SK-N-SH (cell line): ENCODE data around the gene BCL11B. TPM values are rescaled to one million over a fixed set of nuclear protein-coding genes. Genes with fewer than 3 reads are reported as not detected.

ENCODE experiments used
- CTCF ChIA-PET: fragments of 300-600, 350-600 bp; formaldehyde crosslinking; extraction: SDS; loops from one replicate; lab custom pipeline; 2021; lab: Yijun Ruan, JAX
- POLR2A ChIA-PET: fragments of 350-600 bp; sonication (Branson Sonifier 250); formaldehyde crosslinking; extraction: SDS; loops from one replicate; lab custom pipeline; 2020; ENCODE audit warnings: antibody characterized with exemption, inconsistent platforms; lab: Yijun Ruan, JAX
- DNase-seq: peaks from one replicate; pipeline ENCODE4 v3.0.0; 2012
- H2AFZ ChIP-seq: fragments of 200-600 bp; sonication (generic); 2 replicates; pipeline ENCODE4 v1.8.1; 2016; ENCODE audit warnings: antibody characterized with exemption, mild to moderate bottlenecking, low read depth
- H3F3A ChIP-seq: fragments of 200-600 bp; sonication (generic); replicated peaks from 2 replicates; pipeline ENCODE3; 2016; ENCODE audit warnings: antibody characterized with exemption, mild to moderate bottlenecking; ENCODE audit not compliant: insufficient read depth
- H3K27ac ChIP-seq, 2 experiments: fragments of 200-500 bp in 1 of 2; fragments of 200-600 bp in 1 of 2; sonication (Bioruptor generic) in 1 of 2; sonication (generic), shearing (Covaris generic) in 1 of 2; 2 replicates each; pipeline versions ENCODE4 v1.5.1 to v1.6.1; 2014 to 2016; ENCODE audit warnings: low read depth in 2 of 2, inconsistent platforms in 1 of 2, low read length in 1 of 2, mild to moderate bottlenecking in 1 of 2, mixed read lengths in 1 of 2
- H3K27me3 ChIP-seq: fragments of 200-600 bp; sonication (generic), shearing (Covaris generic); 2 replicates; pipeline ENCODE4 v1.6.1; 2016; ENCODE audit warnings: mixed run types; ENCODE audit not compliant: insufficient read depth
- H3K36me3 ChIP-seq, 2 experiments: fragments of 200-500 bp in 1 of 2; fragments of 200-600 bp in 1 of 2; sonication (Bioruptor generic) in 1 of 2; sonication (generic) in 1 of 2; replicated peaks in 1 of 2; 2 replicates each; pipeline versions ENCODE3 to v1.5.1; 2014 to 2016; ENCODE audit warnings: low read length in 1 of 2, mild to moderate bottlenecking in 1 of 2; ENCODE audit not compliant: insufficient read depth in 2 of 2, control insufficient read depth in 1 of 2
- H3K4me1 ChIP-seq, 2 experiments: fragments of 200-500 bp in 1 of 2; fragments of 200-600 bp in 1 of 2; sonication (Bioruptor generic) in 1 of 2; sonication (generic), shearing (Covaris generic) in 1 of 2; 2 replicates each; pipeline versions ENCODE4 v1.5.1 to v1.6.1; 2014 to 2016; ENCODE audit warnings: low read depth in 1 of 2, low read length in 1 of 2, mixed run types in 1 of 2; ENCODE audit not compliant: insufficient read depth in 2 of 2, control insufficient read depth in 1 of 2
- H3K4me2 ChIP-seq: fragments of 200-600 bp; sonication (generic), shearing (Covaris generic); 2 replicates; pipeline ENCODE4 v1.6.1; 2017; ENCODE audit warnings: mixed run types
- H3K4me3 ChIP-seq, 2 experiments: fragments of 200-500 bp in 1 of 2; fragments of 200-600 bp in 1 of 2; sonication (Bioruptor generic) in 1 of 2; sonication (generic), shearing (Covaris generic) in 1 of 2; 2 replicates each; pipeline versions ENCODE4 v1.5.1 to v1.8.1; 2014 to 2016; ENCODE audit warnings: low read depth in 2 of 2, inconsistent platforms in 1 of 2, low read length in 1 of 2, mild to moderate bottlenecking in 1 of 2, mixed read lengths in 1 of 2, moderate library complexity in 1 of 2
- H3K79me2 ChIP-seq: fragments of 200-600 bp; sonication (generic); 2 replicates; pipeline ENCODE4 v1.8.1; 2017; ENCODE audit warnings: mild to moderate bottlenecking; ENCODE audit not compliant: insufficient read depth
- H3K9ac ChIP-seq: fragments of 200-600 bp; sonication (generic); 2 replicates; pipeline ENCODE4 v1.6.1; 2017; ENCODE audit warnings: mixed run types
- H3K9me2 ChIP-seq: fragments of 200-600 bp; sonication (generic); 2 replicates; pipeline ENCODE4 v1.6.1; 2017; ENCODE audit warnings: mixed run types
- H3K9me3 ChIP-seq: fragments of 200-600 bp; sonication (generic); 2 replicates; pipeline ENCODE4 v1.6.1; 2017; ENCODE audit warnings: mixed run types, mild to moderate bottlenecking, moderate library complexity
- H4K20me1 ChIP-seq: fragments of 200-600 bp; sonication (generic); 2 replicates; pipeline ENCODE4 v1.6.1; 2017; ENCODE audit warnings: mild to moderate bottlenecking, mixed run types; ENCODE audit not compliant: insufficient read depth
- CHD2 ChIP-seq: fragments of 150-350 bp; IDR thresholded peaks from 2 replicates; pipeline ENCODE4 v1.6.1; 2018; ENCODE audit warnings: low read length; ENCODE audit not compliant: partially characterized antibody
- ELF1 ChIP-seq: IDR thresholded peaks from 2 replicates; pipeline ENCODE4 v1.4.0; 2012
- EP300 ChIP-seq, 2 experiments: IDR thresholded peaks; 2 replicates each; pipeline versions ENCODE4 v1.4.0 to v1.6.1; 2012; ENCODE audit warnings: borderline replicate concordance in 1 of 2, low read depth in 1 of 2, low read length in 1 of 2
- FOXJ3 ChIP-seq: sonication (generic); formaldehyde crosslinking; IDR thresholded peaks from 2 replicates; pipeline ENCODE4 v1.5.1; 2020; ENCODE audit warnings: mild to moderate bottlenecking, missing genetic modification reagents
- FOXM1 ChIP-seq: IDR thresholded peaks from 2 replicates; pipeline ENCODE4 v1.4.0; 2012; ENCODE audit warnings: low read depth, mild to moderate bottlenecking
- GABPA ChIP-seq: IDR thresholded peaks from 2 replicates; pipeline ENCODE4 v1.4.0; 2012; ENCODE audit warnings: low read depth, mild to moderate bottlenecking
- GATA2 ChIP-seq: sonication (generic); formaldehyde crosslinking; IDR thresholded peaks from 2 replicates; pipeline ENCODE4 v1.5.0; 2020; ENCODE audit warnings: mild to moderate bottlenecking, missing genetic modification reagents
- JUND ChIP-seq: IDR thresholded peaks from 2 replicates; pipeline ENCODE4 v1.4.0; 2012
- MAX ChIP-seq: IDR thresholded peaks from 2 replicates; pipeline ENCODE4 v1.4.0; 2012; ENCODE audit warnings: low read depth
- MEF2A ChIP-seq: IDR thresholded peaks from 2 replicates; pipeline ENCODE4 v1.4.0; 2012; ENCODE audit warnings: low read depth, borderline replicate concordance
- MXI1 ChIP-seq: IDR thresholded peaks from 2 replicates; pipeline ENCODE4 v1.6.1; 2012; ENCODE audit warnings: mild to moderate bottlenecking, low read depth, low read length, improper control_type of control experiment
- NFIC ChIP-seq: IDR thresholded peaks from 2 replicates; pipeline ENCODE4 v1.4.0; 2012; ENCODE audit warnings: borderline replicate concordance
- POLR2AphosphoS5 ChIP-seq: IDR thresholded peaks from 2 replicates; pipeline ENCODE4 v1.6.1; 2012; ENCODE audit warnings: low read depth, low read length
- RAD21 ChIP-seq: IDR thresholded peaks from 2 replicates; pipeline ENCODE4 v1.6.1; 2012; ENCODE audit warnings: mild to moderate bottlenecking, low read length
- RCOR1 ChIP-seq: fragments of 150-350 bp; IDR thresholded peaks from 2 replicates; pipeline ENCODE4 v1.6.1; 2017; ENCODE audit warnings: antibody characterized with exemption, low read length
- RFX5 ChIP-seq: IDR thresholded peaks from 2 replicates; pipeline ENCODE4 v1.6.1; 2012; ENCODE audit warnings: mild to moderate bottlenecking, improper control_type of control experiment, low read length
- SIN3A ChIP-seq: IDR thresholded peaks from 2 replicates; pipeline ENCODE4 v1.6.1; 2012; ENCODE audit warnings: low read depth, mild to moderate bottlenecking, low read length, moderate library complexity, borderline replicate concordance
- SMC3 ChIP-seq: IDR thresholded peaks from 2 replicates; pipeline ENCODE4 v1.6.1; 2012; ENCODE audit warnings: low read depth, low read length, improper control_type of control experiment
- TAF1 ChIP-seq: IDR thresholded peaks from 2 replicates; pipeline ENCODE4 v1.6.1; 2012; ENCODE audit warnings: low read depth, mild to moderate bottlenecking, low read length, moderate library complexity, borderline replicate concordance
- TCF12 ChIP-seq: IDR thresholded peaks from 2 replicates; pipeline ENCODE4 v1.4.0; 2012
- YY1 ChIP-seq: IDR thresholded peaks from 2 replicates; pipeline ENCODE4 v1.4.0; 2012; ENCODE audit warnings: low read depth, mild to moderate bottlenecking
- WGBS: methylation state at CpG from one replicate; pipeline ENCODE4 v1.1.6; 2017; ENCODE audit warnings: low lambda C conversion rate; 5-methylcytosine and 5-hydroxymethylcytosine counted together
- polyA plus RNA-seq, 3 experiments: library from polyadenylated mRNA; depleted of rRNA; stranded (reverse); fragments of >200 nt; gene quantifications; 2 replicates each; pipeline ENCODE4 v1.2.3, GENCODE V29; 2012
- TF ChIP-seq, protein P1 (sequence below): IDR thresholded peaks from 2 replicates; pipeline ENCODE4; 2012
- TF ChIP-seq, protein P2 (sequence below): fragments of 150-350 bp; IDR thresholded peaks from 2 replicates; pipeline ENCODE4 v1.6.1; 2017; ENCODE audit warnings: antibody characterized with exemption, low read length, low read depth, borderline replicate concordance
- TF ChIP-seq, protein P3 (sequence below): fragments of 200-600 bp; sonication (generic); IDR thresholded peaks from 2 replicates; pipeline ENCODE4 v1.6.1; 2017; ENCODE audit warnings: antibody characterized with exemption, mild to moderate bottlenecking, moderate library complexity

BCL11B gene
- polyA plus RNA-seq, 1 of the 3 experiments (the other 2 are of a cell fraction): not detected

GRCh38 chr14:99214701-99215100 is 57.3 kb downstream of the BCL11B start:
- Histone ChIP-seq H3K4me1 (no peaks in the 10 kb centered on the region), H3K4me2 (no peak overlapping the region), H3K36me3 (no peaks in the 10 kb centered on the region), H3K79me2 (no peaks in the 10 kb centered on the region), H2AFZ (no peak overlapping the region), H4K20me1 (no peaks in the 10 kb centered on the region), H3F3A (no peaks in the 10 kb centered on the region), H3K27me3 (peaks cover 48% of the 10 kb centered on the region), H3K4me3 (no peak overlapping the region), H3K9ac (no peak overlapping the region), H3K27ac (no peak overlapping the region), H3K9me2 (no peaks in the 10 kb centered on the region), H3K9me3 (no peaks in the 10 kb centered on the region)
- TF ChIP-seq EP300 (IDR thresholded peaks at IDR 0.05; ENCODE audit: borderline replicate concordance in 1 of 2, low read depth in 1 of 2, low read length in 1 of 2) (no peak), MXI1 (no peak), POLR2AphosphoS5 (no peak), RCOR1 (no peak), MAX (no peak), RFX5 (no peak), JUND (no peak), GABPA (no peak), MEF2A (no peak), FOXM1 (no peak), SMC3 (no peak), CHD2 (no peak)
- TF ChIP-seq, protein P1, sequence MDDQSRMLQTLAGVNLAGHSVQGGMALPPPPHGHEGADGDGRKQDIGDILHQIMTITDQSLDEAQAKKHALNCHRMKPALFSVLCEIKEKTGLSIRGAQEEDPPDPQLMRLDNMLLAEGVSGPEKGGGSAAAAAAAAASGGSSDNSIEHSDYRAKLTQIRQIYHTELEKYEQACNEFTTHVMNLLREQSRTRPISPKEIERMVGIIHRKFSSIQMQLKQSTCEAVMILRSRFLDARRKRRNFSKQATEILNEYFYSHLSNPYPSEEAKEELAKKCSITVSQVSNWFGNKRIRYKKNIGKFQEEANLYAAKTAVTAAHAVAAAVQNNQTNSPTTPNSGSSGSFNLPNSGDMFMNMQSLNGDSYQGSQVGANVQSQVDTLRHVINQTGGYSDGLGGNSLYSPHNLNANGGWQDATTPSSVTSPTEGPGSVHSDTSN: no peak
- TF ChIP-seq, protein P2, sequence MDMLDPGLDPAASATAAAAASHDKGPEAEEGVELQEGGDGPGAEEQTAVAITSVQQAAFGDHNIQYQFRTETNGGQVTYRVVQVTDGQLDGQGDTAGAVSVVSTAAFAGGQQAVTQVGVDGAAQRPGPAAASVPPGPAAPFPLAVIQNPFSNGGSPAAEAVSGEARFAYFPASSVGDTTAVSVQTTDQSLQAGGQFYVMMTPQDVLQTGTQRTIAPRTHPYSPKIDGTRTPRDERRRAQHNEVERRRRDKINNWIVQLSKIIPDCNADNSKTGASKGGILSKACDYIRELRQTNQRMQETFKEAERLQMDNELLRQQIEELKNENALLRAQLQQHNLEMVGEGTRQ: no peak
- ChIA-PET CTCF (interaction anchor here (1.8 kb wide), 1 partner anchor 9 kb away, joined by 4 read pairs; no protein-coding TSS in a partner anchor), POLR2A (no interaction called here)
- DNase-seq: no peak
- WGBS: 1% methylated on average over 4 of the region's 7 CpGs

GRCh38 chr14:99213527-99213971 is 58.4 kb downstream of the BCL11B start:
- Histone ChIP-seq H3F3A (no peaks in the 10 kb centered on the region), H3K27ac (no peak overlapping the region), H3K27me3 (peaks cover 48% of the 10 kb centered on the region), H3K4me2 (no peak overlapping the region), H2AFZ (no peak overlapping the region), H3K79me2 (no peaks in the 10 kb centered on the region), H3K4me1 (no peaks in the 10 kb centered on the region), H3K9me3 (no peaks in the 10 kb centered on the region), H3K36me3 (no peaks in the 10 kb centered on the region), H3K9ac (no peak overlapping the region), H3K9me2 (no peaks in the 10 kb centered on the region), H3K4me3 (no peak overlapping the region), H4K20me1 (no peaks in the 10 kb centered on the region)
- 19% methylated on average over 5 of the region's 12 CpGs for WGBS
- ChIA-PET CTCF (interaction anchor here (1.0 kb wide), 1 partner anchor 53 kb away, joined by 3 read pairs; no protein-coding TSS in a partner anchor), POLR2A (no interaction called here)
- no peak for DNase-seq
- TF ChIP-seq EP300 (IDR thresholded peaks at IDR 0.05; ENCODE audit: borderline replicate concordance in 1 of 2, low read depth in 1 of 2, low read length in 1 of 2) (no peak), RCOR1 (no peak), ELF1 (no peak), YY1 (no peak), SIN3A (no peak), FOXJ3 (CRISPR knock-in tag) (no peak), GABPA (no peak), JUND (no peak), TCF12 (no peak), MXI1 (no peak), RAD21 (no peak), GATA2 (CRISPR knock-in tag) (no peak), POLR2AphosphoS5 (no peak), MEF2A (no peak), NFIC (no peak), TAF1 (no peak)
- TF ChIP-seq, protein P3, sequence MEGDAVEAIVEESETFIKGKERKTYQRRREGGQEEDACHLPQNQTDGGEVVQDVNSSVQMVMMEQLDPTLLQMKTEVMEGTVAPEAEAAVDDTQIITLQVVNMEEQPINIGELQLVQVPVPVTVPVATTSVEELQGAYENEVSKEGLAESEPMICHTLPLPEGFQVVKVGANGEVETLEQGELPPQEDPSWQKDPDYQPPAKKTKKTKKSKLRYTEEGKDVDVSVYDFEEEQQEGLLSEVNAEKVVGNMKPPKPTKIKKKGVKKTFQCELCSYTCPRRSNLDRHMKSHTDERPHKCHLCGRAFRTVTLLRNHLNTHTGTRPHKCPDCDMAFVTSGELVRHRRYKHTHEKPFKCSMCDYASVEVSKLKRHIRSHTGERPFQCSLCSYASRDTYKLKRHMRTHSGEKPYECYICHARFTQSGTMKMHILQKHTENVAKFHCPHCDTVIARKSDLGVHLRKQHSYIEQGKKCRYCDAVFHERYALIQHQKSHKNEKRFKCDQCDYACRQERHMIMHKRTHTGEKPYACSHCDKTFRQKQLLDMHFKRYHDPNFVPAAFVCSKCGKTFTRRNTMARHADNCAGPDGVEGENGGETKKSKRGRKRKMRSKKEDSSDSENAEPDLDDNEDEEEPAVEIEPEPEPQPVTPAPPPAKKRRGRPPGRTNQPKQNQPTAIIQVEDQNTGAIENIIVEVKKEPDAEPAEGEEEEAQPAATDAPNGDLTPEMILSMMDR: no peak
